Measurements from ENCODE around the gene LRRC75A. TPM values are rescaled to one million over a fixed set of nuclear protein-coding genes. Genes with fewer than 3 reads are reported as not detected.

LRRC75A gene
- total and polyA plus RNA-seq, 2 donors (not counting 1 experiment from before 2014, with no cell fraction given): 2.0 to 3.4 TPM

DNA sequence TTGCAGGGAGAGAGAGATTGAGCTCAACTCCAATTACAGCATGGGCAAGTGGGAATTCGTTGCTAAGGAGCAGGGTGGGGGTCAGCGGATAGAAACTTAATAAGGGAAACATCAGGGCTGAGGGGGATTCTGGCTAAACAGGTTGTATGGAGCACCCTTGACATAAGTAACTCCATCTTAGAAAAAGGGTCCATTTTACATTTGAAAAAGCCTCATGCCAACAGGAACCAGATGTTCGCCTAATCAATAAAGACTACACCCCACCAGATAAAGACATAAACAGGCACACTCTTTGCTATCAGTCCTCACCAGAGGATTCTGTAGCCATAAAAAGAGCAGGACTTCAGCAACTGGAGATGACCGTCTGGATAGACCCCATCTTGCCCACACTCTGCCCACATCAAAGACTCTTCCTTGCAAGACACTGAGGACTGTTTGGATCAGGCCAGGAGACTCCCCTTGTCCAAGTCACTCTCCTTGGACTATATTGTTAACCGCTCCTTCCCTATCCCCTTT is 1.6 kb upstream of the LRRC75A start:
- POLR2A ChIA-PET: interaction anchor here (0.6 kb wide), 1 partner anchor 113 kb away, joined by 5 read pairs; the partner anchor contains the start of gene UBB
- intact Hi-C loops (cut with micrococcal nuclease): no loop called here

More for the DNA sequence above, 1.6 kb upstream of the LRRC75A start:
- CTCF ChIA-PET: interaction anchor here (1.6 kb wide), 1 partner anchor 130 kb away, joined by 3 read pairs; no protein-coding TSS in a partner anchor
- Histone ChIP-seq H3K27ac (ENCODE audit: low read length in 2 of 2) (no peak overlapping the region), H3K9me3 (ENCODE audit: control extremely low read depth in 1 of 3, control insufficient read depth in 2 of 3, insufficient read depth in 1 of 3, low read length in 2 of 3) (peaks cover 0 to 3% (median 0%) of the 10 kb centered on the region in 3 donors), H2AFZ (ENCODE audit: insufficient read depth, low read depth, low read length, poor library complexity, severe bottlenecking) (no peak overlapping the region), H3K4me2 (replicated peaks; ENCODE audit: low read depth, low read length, poor library complexity, severe bottlenecking) (no peak overlapping the region), H3K79me2 (ENCODE audit: control insufficient read depth, insufficient read depth, low read length) (peaks cover 3% of the 10 kb centered on the region), H4K20me1 (ENCODE audit: control insufficient read depth, insufficient read depth, low read length, poor library complexity, severe bottlenecking) (no peaks in the 10 kb centered on the region), H3K36me3 (replicated peaks in 1 of 2; ENCODE audit: control extremely low read depth in 1 of 2, control insufficient read depth in 1 of 2, extremely low read depth in 1 of 2, insufficient read depth in 2 of 2, low read length in 1 of 2) (no peaks in the 10 kb centered on the region), H3K27me3 (replicated peaks in 1 of 4; ENCODE audit: control extremely low read depth in 1 of 4, control insufficient read depth in 3 of 4, insufficient read depth in 4 of 4, low read length in 3 of 4) (peaks cover 0 to 26% (median 3%) of the 10 kb centered on the region in 4 experiments), H3K4me3 (ENCODE audit: control extremely low read depth in 1 of 5, extremely low read depth in 1 of 5, insufficient read depth in 1 of 5, low read depth in 2 of 5, low read length in 4 of 5) (no peak overlapping the region), H3K4me1 (ENCODE audit: control insufficient read depth in 2 of 2, insufficient read depth in 2 of 2, low read length in 2 of 2) (peaks cover 7 to 12% of the 10 kb centered on the region in 2 donors), H3K9ac (ENCODE audit: low read length) (no peak overlapping the region)
- ATAC-seq (ENCODE audit: low read depth) (no peak), DNase-seq (no peak)
- Mint-ChIP-seq H3K9me3 (ENCODE audit: insufficient read depth) (no peaks in the 10 kb centered on the region), H3K4me3 (peak overlapping the region; percentile 88), H3K27ac (no peak overlapping the region), H3K4me1 (peaks cover 8% of the 10 kb centered on the region), H3K27me3 (peaks cover 18% of the 10 kb centered on the region)
- TF ChIP-seq, protein P1, sequence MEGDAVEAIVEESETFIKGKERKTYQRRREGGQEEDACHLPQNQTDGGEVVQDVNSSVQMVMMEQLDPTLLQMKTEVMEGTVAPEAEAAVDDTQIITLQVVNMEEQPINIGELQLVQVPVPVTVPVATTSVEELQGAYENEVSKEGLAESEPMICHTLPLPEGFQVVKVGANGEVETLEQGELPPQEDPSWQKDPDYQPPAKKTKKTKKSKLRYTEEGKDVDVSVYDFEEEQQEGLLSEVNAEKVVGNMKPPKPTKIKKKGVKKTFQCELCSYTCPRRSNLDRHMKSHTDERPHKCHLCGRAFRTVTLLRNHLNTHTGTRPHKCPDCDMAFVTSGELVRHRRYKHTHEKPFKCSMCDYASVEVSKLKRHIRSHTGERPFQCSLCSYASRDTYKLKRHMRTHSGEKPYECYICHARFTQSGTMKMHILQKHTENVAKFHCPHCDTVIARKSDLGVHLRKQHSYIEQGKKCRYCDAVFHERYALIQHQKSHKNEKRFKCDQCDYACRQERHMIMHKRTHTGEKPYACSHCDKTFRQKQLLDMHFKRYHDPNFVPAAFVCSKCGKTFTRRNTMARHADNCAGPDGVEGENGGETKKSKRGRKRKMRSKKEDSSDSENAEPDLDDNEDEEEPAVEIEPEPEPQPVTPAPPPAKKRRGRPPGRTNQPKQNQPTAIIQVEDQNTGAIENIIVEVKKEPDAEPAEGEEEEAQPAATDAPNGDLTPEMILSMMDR (IDR thresholded peaks at IDR 0.05): no peak
- TF ChIP-seq EZH2 (IDR thresholded peaks at IDR 0.05; ENCODE audit: borderline replicate concordance, insufficient read depth, low read depth, low read length, poor library complexity, severe bottlenecking): no peak
- WGBS (ENCODE audit: insufficient coverage): 100% methylated on average over 3 of the region's 5 CpGs

Measured in B cell (primary cell).